Skeletal muscle tissue (tissue), 4 donors: Measurements from ENCODE around the gene DUSP10. TPM values are rescaled to one million over a fixed set of nuclear protein-coding genes. Genes with fewer than 3 reads are reported as not detected.

ENCODE experiments used
- H3K27ac ChIP-seq: one replicate; pipeline ENCODE4 v1.7.0; 2013; ENCODE audit warnings: mild to moderate bottlenecking, low read depth, low read length, inconsistent platforms
- H3K27me3 ChIP-seq, 3 donors: one replicate each; pipeline ENCODE4 v1.7.0; 2013; ENCODE audit warnings: low read length in 3 of 3; ENCODE audit not compliant: control insufficient read depth in 3 of 3, insufficient read depth in 3 of 3
- H3K36me3 ChIP-seq, 3 donors: one replicate each; pipeline ENCODE4 v1.7.0; 2013; ENCODE audit warnings: low read length in 3 of 3; ENCODE audit not compliant: control insufficient read depth in 3 of 3, insufficient read depth in 3 of 3
- H3K4me1 ChIP-seq, 3 donors: one replicate each; pipeline ENCODE4 v1.7.0; 2013; ENCODE audit warnings: low read length in 3 of 3, mild to moderate bottlenecking in 3 of 3; ENCODE audit not compliant: control insufficient read depth in 3 of 3, insufficient read depth in 3 of 3
- H3K4me3 ChIP-seq, 3 donors: one replicate each; pipeline ENCODE4 v1.7.0; 2013; ENCODE audit warnings: low read length in 3 of 3
- H3K9ac ChIP-seq, 3 donors: one replicate each; pipeline ENCODE4 v1.7.0; 2013; ENCODE audit warnings: low read length in 3 of 3, mild to moderate bottlenecking in 3 of 3, moderate library complexity in 2 of 3, low read depth in 1 of 3
- H3K9me3 ChIP-seq, 3 donors: one replicate each; pipeline ENCODE4 v1.7.0; 2013; ENCODE audit warnings: low read length in 3 of 3; ENCODE audit not compliant: control insufficient read depth in 3 of 3
- total RNA-seq: library from RNA; depleted of rRNA; stranded (reverse); fragments of >200 nt; gene quantifications from one replicate; pipeline ENCODE4 v1.2.3, GENCODE V29; 2014
- donor health status: Osteomylitis.

DUSP10 gene
- total RNA-seq, 1 donor from 2014 or later: 28.2 TPM

GRCh38 chr1:221667504-221667903 lies 74.4 kb downstream of the DUSP10 start:
- H3K27me3 ChIP-seq: no peaks in the 10 kb centered on the region
- no peak overlapping the region for H3K4me3 ChIP-seq
- H3K36me3 ChIP-seq: no peaks in the 10 kb centered on the region
- no peaks in the 10 kb centered on the region for H3K4me1 ChIP-seq
- H3K27ac ChIP-seq: no peak overlapping the region
- no peak overlapping the region for H3K9ac ChIP-seq
- H3K9me3 ChIP-seq: no peaks in the 10 kb centered on the region

DNA sequence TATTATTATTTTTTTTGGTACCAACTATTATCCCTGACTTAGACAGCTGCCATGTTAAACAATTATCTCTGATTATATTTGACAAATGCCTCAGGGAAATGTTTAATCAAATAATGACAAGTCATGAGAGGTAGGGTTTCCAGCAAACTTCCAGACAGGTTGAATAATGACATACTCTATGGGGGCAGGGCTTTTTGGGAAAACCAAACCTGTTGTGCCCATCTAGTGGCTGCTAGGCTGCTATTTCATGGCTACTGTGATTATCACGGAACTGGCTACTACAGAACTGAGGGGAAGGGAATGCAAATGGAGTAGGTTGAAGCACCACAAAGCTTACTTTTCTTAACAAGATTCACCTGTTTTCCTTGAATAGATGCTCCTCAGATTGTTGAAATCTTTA lies 77.6 kb downstream of the DUSP10 start:
- no peak overlapping the region for H3K27ac ChIP-seq
- no peak overlapping the region for H3K4me3 ChIP-seq
- H3K9me3 ChIP-seq: no peaks in the 10 kb centered on the region

DNA sequence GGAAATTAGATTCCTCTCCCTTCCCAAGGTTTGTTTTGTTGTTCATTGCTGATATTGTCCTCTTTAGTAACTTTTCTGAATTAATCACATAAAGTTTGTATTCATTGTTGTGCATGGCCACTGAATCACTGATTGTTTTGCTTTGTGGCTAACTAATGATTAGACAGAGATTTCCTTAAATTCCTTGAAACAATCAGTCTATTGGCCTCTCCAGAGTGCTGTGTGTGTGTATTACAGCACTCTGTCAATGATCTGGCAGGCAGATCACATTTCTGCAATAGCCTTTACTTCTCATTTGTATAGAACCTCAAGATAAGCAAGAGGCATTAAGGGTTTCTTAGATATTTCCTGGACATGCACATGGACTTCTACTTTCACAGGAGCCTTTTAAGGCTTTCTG lies 78.6 kb downstream of the DUSP10 start:
- H3K36me3 ChIP-seq: no peaks in the 10 kb centered on the region
- H3K27ac ChIP-seq: no peak overlapping the region
- no peak overlapping the region for H3K4me3 ChIP-seq
- H3K9ac ChIP-seq: no peak overlapping the region
- H3K27me3 ChIP-seq: no peaks in the 10 kb centered on the region
- no peaks in the 10 kb centered on the region for H3K9me3 ChIP-seq
- no peaks in the 10 kb centered on the region for H3K4me1 ChIP-seq

More for the DNA sequence above, 77.6 kb downstream of the DUSP10 start:
- no peak overlapping the region for H3K9ac ChIP-seq
- H3K27me3 ChIP-seq: no peaks in the 10 kb centered on the region
- H3K36me3 ChIP-seq: no peaks in the 10 kb centered on the region
- no peaks in the 10 kb centered on the region for H3K4me1 ChIP-seq

GRCh38 chr1:221655766-221656305 lies 86.1 kb downstream of the DUSP10 start:
- no peak overlapping the region for H3K4me3 ChIP-seq

More at GRCh38 chr1:221655766-221656305, 86.1 kb downstream of the DUSP10 start:
- Histone ChIP-seq H3K4me1 (no peaks in the 10 kb centered on the region), H3K27ac (no peak overlapping the region), H3K9me3 (no peaks in the 10 kb centered on the region), H3K9ac (no peak overlapping the region), H3K36me3 (no peaks in the 10 kb centered on the region), H3K27me3 (no peaks in the 10 kb centered on the region)
